ENCODE results near the gene IKZF2. TPM values are rescaled to one million over a fixed set of nuclear protein-coding genes. Genes with fewer than 3 reads are reported as not detected.

The IKZF2 gene
- polyA plus RNA-seq, 2 of the 4 experiments (the other 2 are of a cell fraction), result 0.17 to 0.44 TPM

- H3K4me1 ChIP-seq, result no peaks in the 10 kb centered on the region
- DNase-seq (ENCODE audit: low read depth in 1 of 2, low spot score in 1 of 2) (no peak), FAIRE-seq (no peak), ATAC-seq (no peak)
- no peak overlapping the region for H3K4me3 ChIP-seq
- no peak overlapping the region for H3K27ac ChIP-seq
- H3K9me3 ChIP-seq, result no peaks in the 10 kb centered on the region
- TF ChIP-seq, protein P1, sequence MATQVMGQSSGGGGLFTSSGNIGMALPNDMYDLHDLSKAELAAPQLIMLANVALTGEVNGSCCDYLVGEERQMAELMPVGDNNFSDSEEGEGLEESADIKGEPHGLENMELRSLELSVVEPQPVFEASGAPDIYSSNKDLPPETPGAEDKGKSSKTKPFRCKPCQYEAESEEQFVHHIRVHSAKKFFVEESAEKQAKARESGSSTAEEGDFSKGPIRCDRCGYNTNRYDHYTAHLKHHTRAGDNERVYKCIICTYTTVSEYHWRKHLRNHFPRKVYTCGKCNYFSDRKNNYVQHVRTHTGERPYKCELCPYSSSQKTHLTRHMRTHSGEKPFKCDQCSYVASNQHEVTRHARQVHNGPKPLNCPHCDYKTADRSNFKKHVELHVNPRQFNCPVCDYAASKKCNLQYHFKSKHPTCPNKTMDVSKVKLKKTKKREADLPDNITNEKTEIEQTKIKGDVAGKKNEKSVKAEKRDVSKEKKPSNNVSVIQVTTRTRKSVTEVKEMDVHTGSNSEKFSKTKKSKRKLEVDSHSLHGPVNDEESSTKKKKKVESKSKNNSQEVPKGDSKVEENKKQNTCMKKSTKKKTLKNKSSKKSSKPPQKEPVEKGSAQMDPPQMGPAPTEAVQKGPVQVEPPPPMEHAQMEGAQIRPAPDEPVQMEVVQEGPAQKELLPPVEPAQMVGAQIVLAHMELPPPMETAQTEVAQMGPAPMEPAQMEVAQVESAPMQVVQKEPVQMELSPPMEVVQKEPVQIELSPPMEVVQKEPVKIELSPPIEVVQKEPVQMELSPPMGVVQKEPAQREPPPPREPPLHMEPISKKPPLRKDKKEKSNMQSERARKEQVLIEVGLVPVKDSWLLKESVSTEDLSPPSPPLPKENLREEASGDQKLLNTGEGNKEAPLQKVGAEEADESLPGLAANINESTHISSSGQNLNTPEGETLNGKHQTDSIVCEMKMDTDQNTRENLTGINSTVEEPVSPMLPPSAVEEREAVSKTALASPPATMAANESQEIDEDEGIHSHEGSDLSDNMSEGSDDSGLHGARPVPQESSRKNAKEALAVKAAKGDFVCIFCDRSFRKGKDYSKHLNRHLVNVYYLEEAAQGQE (IDR thresholded peaks at IDR 0.05), result no peak
- TF ChIP-seq MAZ (IDR thresholded peaks at IDR 0.05; ENCODE audit: borderline replicate concordance, low read depth, low read length) (no peak), FOXS1 (CRISPR knock-in tag; IDR thresholded peaks at IDR 0.05) (no peak), EHF (CRISPR knock-in tag; IDR thresholded peaks at IDR 0.05) (no peak)
- ChIA-PET POLR2A (no interaction called here), CTCF (no interaction called here)
- no peak overlapping the region for H3K4me2 ChIP-seq
These were observed 30.3 kb upstream of the IKZF2 start for GRCh38 chr2:213181712-213182111.

GRCh38 chr2:213177679-213178078, 26.3 kb upstream of the IKZF2 start:
- H3K27ac ChIP-seq, result no peak overlapping the region
- H3K4me3 ChIP-seq, result no peak overlapping the region
- H3K9me3 ChIP-seq, result no peaks in the 10 kb centered on the region
- FAIRE-seq (no peak), ATAC-seq (no peak), DNase-seq (ENCODE audit: low read depth in 1 of 2, low spot score in 1 of 2) (no peak)
- ChIA-PET POLR2A (no interaction called here), CTCF (no interaction called here)
- H3K4me1 ChIP-seq, result no peaks in the 10 kb centered on the region
- TF ChIP-seq ELK1 (IDR thresholded peaks at IDR 0.05; ENCODE audit: low read depth, low read length), result no peak
- TF ChIP-seq SMC3 (IDR thresholded peaks at IDR 0.05), result no peak
- no peak for TF ChIP-seq ATOH8 (CRISPR knock-in tag; IDR thresholded peaks at IDR 0.05; ENCODE audit: low read depth)
- no peak for TF ChIP-seq CBX8 (IDR thresholded peaks at IDR 0.05)
- no peak for TF ChIP-seq HOXB13 (CRISPR knock-in tag; IDR thresholded peaks at IDR 0.05; ENCODE audit: low read depth)
- no peak overlapping the region for H3K4me2 ChIP-seq
- 77% methylated on average over 1 of the region's 1 CpG for WGBS (ENCODE audit: missing lambda C conversion rate)

DNA sequence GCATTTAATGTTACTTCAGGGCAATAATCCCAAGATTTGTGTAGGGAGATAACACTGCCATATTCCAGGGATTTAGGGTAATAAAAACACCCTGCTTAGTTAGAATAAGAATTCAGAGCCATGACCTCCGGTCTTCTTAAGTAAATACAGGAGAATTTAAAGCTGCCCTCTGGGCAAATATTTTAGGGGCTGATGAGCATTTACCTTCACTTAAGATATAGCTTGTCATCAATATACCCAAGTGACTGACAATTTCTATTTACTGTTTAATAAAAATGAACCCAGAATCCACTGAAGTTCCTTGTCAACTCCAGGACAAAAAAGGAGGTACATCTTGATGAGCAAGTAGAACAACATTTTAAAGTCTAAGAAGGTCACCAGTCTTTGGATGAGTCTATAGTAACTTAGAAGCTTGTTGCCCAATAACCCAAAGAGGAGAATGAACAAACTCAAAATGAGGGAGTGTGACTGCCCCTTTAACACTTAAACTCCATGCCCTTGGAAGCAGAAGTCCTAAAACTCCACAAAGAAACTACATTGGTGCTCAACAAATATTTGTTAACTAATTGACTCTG, 24.3 kb upstream of the IKZF2 start:
- DNase-seq (ENCODE audit: low read depth in 1 of 2, low spot score in 1 of 2), result no peak
- POLR2A ChIA-PET, result no interaction called here
- FAIRE-seq, result no peak
- 23% methylated on average over 1 of the region's 1 CpG for WGBS (ENCODE audit: missing lambda C conversion rate)
- H3K4me1 ChIP-seq, result no peaks in the 10 kb centered on the region
- no peak overlapping the region for H3K4me3 ChIP-seq
- TF ChIP-seq CEBPB (IDR thresholded peaks at IDR 0.05) (no peak), KDM5A (IDR thresholded peaks at IDR 0.05) (no peak), RARB (CRISPR knock-in tag; IDR thresholded peaks at IDR 0.05) (no peak), JUN (IDR thresholded peaks at IDR 0.05) (no peak), CHD4 (IDR thresholded peaks at IDR 0.05; ENCODE audit: borderline replicate concordance) (no peak), RAD21 (conservative IDR thresholded peaks at IDR 0.05 in 1 of 2, IDR thresholded peaks at IDR 0.05 in 1 of 2) (no peak), CHD2 (IDR thresholded peaks at IDR 0.05; ENCODE audit: low read length, partially characterized antibody) (no peak), ZSCAN20 (CRISPR knock-in tag; IDR thresholded peaks at IDR 0.05) (no peak), ESRRA (IDR thresholded peaks at IDR 0.05; ENCODE audit: borderline replicate concordance, low read length) (no peak), MAFK (IDR thresholded peaks at IDR 0.05; ENCODE audit: partially characterized antibody) (no peak)
- TF ChIP-seq, protein P2, sequence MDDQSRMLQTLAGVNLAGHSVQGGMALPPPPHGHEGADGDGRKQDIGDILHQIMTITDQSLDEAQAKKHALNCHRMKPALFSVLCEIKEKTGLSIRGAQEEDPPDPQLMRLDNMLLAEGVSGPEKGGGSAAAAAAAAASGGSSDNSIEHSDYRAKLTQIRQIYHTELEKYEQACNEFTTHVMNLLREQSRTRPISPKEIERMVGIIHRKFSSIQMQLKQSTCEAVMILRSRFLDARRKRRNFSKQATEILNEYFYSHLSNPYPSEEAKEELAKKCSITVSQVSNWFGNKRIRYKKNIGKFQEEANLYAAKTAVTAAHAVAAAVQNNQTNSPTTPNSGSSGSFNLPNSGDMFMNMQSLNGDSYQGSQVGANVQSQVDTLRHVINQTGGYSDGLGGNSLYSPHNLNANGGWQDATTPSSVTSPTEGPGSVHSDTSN (IDR thresholded peaks at IDR 0.05), result no peak
- TF ChIP-seq, protein P1 (IDR thresholded peaks at IDR 0.05), result no peak
- TF ChIP-seq, protein P3, sequence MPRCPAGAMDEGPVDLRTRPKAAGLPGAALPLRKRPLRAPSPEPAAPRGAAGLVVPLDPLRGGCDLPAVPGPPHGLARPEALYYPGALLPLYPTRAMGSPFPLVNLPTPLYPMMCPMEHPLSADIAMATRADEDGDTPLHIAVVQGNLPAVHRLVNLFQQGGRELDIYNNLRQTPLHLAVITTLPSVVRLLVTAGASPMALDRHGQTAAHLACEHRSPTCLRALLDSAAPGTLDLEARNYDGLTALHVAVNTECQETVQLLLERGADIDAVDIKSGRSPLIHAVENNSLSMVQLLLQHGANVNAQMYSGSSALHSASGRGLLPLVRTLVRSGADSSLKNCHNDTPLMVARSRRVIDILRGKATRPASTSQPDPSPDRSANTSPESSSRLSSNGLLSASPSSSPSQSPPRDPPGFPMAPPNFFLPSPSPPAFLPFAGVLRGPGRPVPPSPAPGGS (IDR thresholded peaks at IDR 0.05), result no peak
- CTCF ChIA-PET, result no interaction called here
- H3K27ac ChIP-seq, result no peak overlapping the region
- no peak for ATAC-seq
- no peak overlapping the region for H3K4me2 ChIP-seq
- H3K9me3 ChIP-seq, result no peaks in the 10 kb centered on the region
